HG02852 (cell line): ENCODE measurements around the gene SHF.
A peak's percentile ranks its signal among the peaks of the same experiment; 100 is the strongest.

ENCODE experiments used
- ATAC-seq: cut with Tn5 transposase; IDR thresholded peaks from one replicate; pipeline ENCODE4 v1.9.1; 2021; ENCODE audit warnings: mild to moderate bottlenecking, moderate library complexity; ENCODE audit not compliant: unreplicated experiment

SHF gene

GRCh38 chr15:45130291-45131000 is 57.3 kb downstream of the SHF start:
- ATAC-seq: no peak

- no peak for ATAC-seq
Observed at GRCh38 chr15:45129651-45130129, 58.1 kb downstream of the SHF start, which contains the start of the genes DUOX1 and DUOXA1. TSS of gene DUOX1 (plus strand) at chr15:45129994. CDS start at chr15:45131967, 1,973 bp downstream. TSS of gene DUOXA1 (minus strand) at chr15:45129879. CDS start at chr15:45123014, 6,865 bp downstream.

GRCh38 chr15:45128971-45129639 is 58.7 kb downstream of the SHF start:
- ATAC-seq: no peak

GRCh38 chr15:45126535-45127158 is 61.1 kb downstream of the SHF start:
- no peak for ATAC-seq

GRCh38 chr15:45123397-45123796 is 64.4 kb downstream of the SHF start:
- no peak for ATAC-seq

GRCh38 chr15:45122719-45123118 is 65.0 kb downstream of the SHF start:
- ATAC-seq: no peak

- ATAC-seq: no peak
Observed at GRCh38 chr15:45121706-45122417, 65.9 kb downstream of the SHF start.

GRCh38 chr15:45121020-45121419 is 66.7 kb downstream of the SHF start:
- ATAC-seq: no peak

GRCh38 chr15:45120081-45120972 is 67.4 kb downstream of the SHF start:
- no peak for ATAC-seq

- ATAC-seq: no peak
Observed at GRCh38 chr15:45118996-45119395, 68.8 kb downstream of the SHF start.

GRCh38 chr15:45118131-45118588 is 69.6 kb downstream of the SHF start:
- ATAC-seq: peak; percentile 93

- peak; percentile 8 for ATAC-seq
Observed at GRCh38 chr15:45117308-45118130, 70.2 kb downstream of the SHF start.
